T-helper 1 cell treated with Interleukin-12 subunit alpha and Interleukin-12 subunit beta and Interleukin-4 antibody, amounts not matched to agents 30 ng/mL and 1 ng/mL, for 36 hours (primary cell): ENCODE data around the gene KLK8. TPM values are rescaled to one million over a fixed set of nuclear protein-coding genes. Genes with fewer than 3 reads are reported as not detected.
"Not testable (repeated sequence)": the region's sequence is repeated elsewhere in the genome, so short reads cannot be mapped to it uniquely, and the experiment has no call there.

Experiments
- intact Hi-C: fragments of 100-400 bp; cut with micrococcal nuclease; formaldehyde crosslinking; loops from one replicate; pipeline ENCODE4 v1.15.1; 2024
- total RNA-seq: library from RNA; stranded (reverse); gene quantifications from 2 replicates; pipeline ENCODE4 v1.2.3, GENCODE V29; 2022

Gene KLK8
- total RNA-seq, 1 donor from 2014 or later = not detected

- intact Hi-C loops = no loop called here
Observed at GRCh38 chr19:51018745-51019543, 17.5 kb upstream of the KLK8 start.

DNA sequence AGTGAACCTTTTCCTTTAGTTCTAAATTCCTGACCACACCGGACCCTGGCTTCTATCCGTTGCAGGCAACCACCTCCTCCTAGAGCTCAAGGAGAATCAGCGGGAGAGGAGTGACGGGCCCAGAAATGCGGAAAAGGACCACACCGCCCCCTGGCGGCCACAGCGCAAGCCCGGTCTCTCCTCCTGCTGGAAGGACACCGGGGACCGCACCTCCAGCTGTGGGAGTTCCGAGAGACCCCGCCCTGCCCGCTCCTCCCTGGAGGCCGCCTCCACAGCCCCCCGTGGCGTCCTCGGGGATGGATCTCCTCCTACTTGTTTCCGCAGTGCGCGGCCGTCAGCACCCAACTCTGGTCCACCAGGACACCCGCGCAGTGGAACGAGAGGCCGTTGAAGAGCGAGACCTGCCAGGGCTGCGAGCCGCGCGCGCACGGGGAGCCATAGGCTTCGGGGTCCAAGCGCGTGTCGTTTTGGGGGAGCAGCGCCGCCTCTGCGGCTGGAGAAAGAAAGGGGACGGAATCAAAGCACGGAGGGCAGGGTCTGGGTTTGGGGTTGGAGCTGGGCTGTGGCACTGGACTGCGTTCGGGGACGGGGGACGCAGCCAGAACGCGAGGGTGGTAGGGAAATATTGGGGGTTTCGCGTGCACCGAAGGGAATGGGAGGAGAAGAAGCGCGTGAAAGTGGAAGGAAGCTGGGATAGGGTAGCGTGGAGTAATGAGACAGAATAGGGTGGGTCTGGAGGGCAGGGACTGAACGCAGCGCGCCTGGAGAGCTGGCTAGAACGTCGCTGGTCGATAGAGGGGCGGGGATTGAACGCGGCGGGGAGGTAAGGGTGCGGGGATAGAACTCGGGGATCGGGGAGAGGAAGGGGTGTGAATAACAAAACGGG, 15.6 kb upstream of the KLK8 start:
- intact Hi-C loops = no loop called here

DNA sequence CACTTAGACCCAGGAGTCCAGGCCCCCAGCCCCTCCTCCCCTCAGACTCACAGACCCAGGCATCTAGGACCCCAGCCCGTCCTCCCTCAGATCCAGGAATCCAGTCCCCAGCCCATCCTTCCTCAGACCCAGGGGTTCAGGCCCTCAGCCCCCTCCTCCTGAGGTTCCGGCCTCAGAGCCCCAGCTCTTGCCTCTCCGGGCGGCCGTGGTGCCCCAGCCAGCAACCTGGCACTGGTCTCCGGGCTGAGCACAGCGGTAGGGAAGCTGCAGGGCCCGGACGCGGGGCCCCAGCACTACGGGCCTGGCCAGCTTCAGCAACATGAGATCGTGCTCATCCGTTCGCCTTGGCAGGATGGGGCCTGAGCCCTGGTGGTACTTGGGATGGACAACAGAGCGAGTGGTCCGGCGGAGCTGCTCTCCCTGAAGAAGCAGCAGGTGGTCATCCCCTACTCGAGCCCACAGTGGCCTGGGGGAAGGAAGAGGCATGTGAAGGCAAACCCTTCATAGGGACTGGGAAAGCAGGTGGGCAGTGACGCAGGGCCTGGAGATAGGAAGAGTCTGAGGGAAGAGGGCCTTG, 14.4 kb upstream of the KLK8 start:
- intact Hi-C loops = no loop called here

GRCh38 chr19:51014242-51014641, 12.8 kb upstream of the KLK8 start:
- intact Hi-C loops = no loop called here

DNA sequence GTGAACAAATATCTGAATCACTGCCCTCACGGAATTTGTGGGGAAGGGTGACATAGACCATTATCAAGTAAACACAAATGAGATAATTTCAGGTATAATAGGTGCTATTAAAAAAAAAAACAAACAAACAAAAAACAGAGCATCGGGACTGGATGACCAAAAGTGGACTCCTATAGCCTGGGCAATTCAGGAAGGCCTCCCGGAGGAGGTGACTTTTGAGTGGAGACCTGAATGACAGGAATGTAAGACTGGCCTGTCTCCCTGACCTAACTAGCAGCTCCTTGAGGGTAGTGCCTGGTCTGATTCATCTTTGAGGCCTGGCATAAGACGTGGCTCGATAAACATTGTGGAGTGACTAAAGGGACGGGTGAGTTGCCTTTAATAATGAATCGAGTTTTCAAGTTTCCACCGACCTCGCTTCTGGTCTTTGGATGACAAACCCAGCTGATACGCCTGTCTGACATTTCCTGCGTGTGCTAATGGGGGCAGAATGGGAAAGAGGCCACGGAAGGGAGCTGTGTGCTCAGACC, 11.3 kb upstream of the KLK8 start:
- intact Hi-C loops = no loop called here

- intact Hi-C loops = no loop called here
Observed at GRCh38 chr19:51010066-51010795, 8.8 kb upstream of the KLK8 start.

DNA sequence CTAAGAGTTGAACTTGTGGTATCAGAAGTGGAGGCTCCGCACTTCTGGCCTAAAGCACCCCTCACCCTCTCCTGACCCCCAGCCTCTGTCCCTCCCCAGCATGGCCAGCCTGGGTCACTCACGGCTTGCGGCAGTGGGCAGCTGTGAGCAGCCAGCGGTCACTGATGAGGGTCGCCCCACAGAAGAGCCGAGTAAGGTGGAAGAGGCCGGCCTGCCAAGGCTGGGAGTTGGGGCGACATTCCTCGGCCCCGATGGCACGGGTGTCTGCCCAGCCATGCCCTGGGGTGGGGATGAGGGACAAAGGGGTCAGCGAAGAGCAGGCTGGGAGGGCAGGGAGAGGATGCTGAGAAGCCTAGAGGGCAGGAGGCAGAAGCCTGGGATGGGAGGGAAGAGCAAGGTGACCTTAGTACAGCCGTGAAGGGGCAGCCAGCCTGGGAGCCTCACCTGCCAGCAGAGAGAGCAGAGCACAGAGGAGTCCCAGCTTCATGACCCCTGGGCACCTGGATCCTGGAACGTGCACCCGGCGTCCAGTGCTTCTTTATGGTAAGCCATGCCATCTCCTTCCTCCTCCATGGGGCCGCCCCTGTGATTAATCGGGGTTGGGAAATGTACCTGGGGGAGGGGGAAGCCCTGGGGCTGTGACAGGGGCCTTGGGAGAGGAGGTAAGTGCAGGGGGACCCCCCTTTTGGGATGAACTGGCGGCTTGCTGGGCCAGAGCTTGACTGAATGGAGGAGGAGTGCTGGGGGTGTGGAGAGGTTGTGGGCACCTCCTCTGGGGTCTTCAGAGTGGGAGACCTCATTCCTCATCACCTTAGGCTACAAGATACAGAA, 7.9 kb upstream of the KLK8 start:
- intact Hi-C loops = no loop called here

- intact Hi-C loops = no loop called here
Observed at GRCh38 chr19:51007488-51007887, 6.1 kb upstream of the KLK8 start.

DNA sequence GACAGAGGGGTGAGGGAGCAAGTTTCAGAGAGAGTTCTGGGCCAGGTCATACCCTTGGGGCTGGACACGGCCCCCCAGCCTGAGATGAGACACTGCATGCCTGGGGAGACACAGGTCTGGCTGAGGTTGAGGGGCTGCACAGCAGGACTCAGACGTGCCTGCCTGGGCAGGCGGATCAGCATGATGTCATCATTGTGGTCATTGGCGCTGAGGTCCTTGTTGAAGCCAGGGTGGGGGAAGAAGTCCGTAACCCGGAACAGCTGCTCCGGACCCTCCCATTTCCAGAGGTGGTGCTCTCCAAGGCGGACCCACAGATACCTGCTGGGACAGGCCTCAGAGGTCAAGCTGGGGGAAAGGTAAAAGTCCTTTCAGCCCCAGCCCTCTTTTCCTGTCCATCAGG, 5.0 kb upstream of the KLK8 start:
- intact Hi-C loops = no loop called here

DNA sequence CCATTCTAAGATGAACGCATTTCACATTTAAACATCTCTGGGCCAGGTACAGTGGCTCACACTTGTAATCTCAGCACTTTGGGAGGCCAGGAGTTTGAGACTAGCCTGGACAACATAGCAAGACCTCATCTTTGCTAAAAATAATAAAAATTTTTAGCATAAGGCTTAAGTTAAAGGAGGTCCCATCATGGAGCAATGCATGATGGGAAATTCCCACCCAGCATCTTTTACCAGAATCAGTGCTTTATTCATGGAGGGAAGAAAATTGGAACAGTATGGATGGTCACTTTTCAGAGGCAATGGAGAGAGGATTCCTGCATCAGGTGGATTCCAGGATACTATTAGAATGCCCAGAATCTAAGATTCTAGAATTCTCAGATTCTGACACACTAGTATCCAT, 3.8 kb upstream of the KLK8 start:
- intact Hi-C loops = no loop called here

DNA sequence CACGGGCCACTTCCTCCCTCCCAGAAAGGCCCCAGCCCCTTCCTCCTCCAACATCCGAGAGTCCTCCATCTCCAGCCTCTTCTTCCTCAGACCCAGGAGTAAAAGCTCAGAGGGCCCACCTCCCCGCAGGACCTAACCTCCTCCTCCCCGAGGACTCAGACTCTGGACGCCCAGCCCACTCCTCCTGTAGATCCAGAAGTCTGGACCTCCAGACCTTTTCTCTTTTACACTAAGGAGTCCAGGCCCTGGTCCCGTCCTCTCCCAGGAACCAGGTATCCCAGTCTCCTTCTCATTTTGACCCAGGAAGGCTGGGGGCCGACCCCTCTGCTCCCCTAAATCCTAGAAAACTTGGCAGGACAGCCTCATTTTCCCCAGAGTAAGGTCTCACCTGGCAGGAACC, 1.9 kb upstream of the KLK8 start:
- intact Hi-C loops = no loop called here

DNA sequence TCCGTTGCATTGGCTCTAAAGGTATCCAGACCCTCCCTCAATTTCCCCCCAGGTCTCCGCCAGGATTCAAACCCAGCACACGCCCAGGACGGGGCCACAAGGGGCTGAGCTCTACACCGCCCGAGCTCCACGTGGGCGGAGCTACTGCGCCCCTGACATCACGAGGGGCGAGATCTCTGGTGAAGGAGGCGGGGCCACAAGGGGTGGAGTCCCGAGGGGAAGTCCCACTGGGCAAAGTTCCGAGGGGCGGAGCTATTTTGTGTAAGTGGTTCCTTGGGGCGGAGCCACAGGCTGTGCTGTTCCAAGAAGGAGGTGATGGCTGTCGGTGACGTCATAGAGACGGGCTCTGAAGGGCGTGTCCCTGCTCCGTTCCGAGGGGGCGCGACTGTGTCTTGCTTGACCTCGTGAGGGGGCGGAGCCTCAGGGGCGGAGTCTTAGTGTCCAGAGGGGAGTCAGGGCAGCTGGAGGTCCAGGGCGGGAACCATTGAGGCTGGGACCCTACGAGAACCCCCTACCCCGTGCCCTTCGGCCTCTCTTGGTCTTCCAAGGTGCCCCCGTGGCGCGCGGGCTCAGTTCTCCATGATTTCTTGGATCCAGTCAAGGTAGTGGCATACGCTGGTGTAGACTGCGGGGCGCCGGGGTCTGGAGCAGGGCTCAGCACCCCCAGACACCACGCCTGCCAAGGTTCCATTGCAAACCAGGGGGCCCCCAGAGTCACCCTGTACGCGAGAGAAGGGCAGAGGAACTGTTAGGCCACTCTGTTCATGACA, 1.3 kb upstream of the KLK8 start:
- intact Hi-C loops = no loop called here

DNA sequence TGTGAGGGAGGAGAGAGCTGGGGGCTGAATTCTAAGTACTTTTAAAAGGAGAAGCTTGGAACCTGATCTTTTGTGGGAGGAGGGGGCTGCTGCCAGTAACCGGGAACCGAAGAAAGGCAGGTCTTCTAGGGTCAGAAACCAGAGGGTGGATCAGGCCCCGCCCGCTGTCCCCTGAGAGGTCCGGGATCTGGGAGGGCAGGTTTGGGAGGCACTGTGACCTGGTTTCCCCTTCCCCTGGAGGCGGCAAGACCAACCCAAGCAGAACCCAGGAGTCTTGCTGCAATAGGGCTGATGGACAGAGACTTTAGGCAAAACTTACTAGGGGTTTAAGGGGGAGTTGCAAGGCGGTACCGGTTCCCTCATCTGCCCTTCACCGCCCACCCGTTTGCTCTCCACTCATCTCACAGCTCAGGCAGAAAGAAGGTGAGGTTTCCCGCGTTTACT, 707 bp upstream of the KLK8 start:
- intact Hi-C loops = no loop called here

- intact Hi-C loops = no loop called here
Observed at GRCh38 chr19:51000981-51001380, 423 bp downstream of the KLK8 start.

DNA sequence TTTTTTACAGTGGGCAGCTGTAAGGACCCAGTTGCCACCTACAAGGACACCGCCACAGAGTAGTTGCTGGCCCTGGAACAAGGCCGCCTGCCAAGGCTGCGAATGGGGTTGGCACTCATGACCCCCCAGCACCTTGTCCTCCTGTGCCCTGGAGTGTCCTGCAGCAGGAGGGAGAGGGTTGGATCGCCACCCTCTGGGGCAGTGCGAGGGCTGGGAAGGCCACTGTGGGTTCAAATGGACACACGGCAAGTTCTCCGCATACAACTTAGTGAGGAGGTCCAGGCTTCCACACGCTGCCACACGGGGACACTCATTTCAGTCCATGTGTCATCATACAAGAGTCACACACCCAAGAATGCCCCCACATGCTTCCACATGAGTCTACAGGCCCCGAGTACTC, 978 bp downstream of the KLK8 start:
- intact Hi-C loops = no loop called here

DNA sequence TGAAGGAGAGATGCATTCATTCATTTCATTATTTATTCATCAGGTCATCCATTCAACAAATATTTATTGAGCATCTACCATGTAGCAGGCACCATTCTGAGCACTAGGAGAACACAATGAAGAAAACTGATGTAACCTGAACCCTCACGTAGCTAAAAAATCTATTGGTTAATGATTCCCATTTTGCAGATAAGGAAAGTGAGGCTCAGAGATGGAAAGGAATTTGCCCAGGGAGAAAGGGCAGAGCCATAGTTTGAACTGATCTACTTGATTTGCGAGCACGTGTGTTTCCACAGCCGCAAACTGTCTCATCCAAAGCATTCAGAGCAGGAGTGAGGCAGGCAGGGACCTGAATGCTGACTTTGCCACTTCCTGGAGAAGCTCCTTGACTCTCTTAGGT, 2.7 kb downstream of the KLK8 start:
- intact Hi-C loops = no loop called here

DNA sequence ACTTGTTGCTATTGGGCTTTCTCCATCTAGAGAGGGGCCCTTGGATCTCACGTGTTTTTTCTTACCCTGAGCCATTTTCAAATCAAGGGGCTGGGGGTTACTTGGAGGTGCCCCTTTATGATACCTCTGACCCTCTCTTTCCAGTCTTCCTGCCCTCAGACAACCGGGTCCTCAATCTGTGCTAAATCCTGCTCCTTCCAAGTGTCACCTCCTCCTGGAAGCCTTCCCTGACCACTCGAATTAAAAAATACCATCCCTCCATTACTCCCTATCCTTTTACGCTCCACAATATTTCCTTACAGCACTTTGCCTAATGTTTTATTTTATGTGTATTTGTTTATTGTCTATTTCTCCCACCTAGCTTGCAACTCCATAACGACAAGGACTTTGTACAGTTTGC, 3.3 kb downstream of the KLK8 start:
- intact Hi-C loops = no loop called here

DNA sequence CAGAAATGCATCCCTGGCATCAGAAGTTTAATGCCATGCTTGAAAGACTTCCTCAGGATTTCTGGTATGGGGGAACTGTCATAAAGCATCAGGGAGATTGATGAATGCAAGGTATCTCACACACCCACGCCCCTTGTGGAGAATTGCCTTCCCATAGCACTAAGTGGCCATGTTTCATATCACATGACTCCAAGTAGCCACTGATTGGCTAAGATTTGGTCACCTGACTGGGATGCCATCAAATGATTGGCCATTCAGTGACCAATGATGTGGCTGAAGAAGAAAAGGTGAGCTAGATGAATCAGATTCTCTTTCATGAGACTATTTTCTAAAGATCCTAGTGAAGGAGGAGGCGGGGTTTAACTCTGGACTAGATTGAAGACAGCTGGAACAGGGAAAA, 7.3 kb downstream of the KLK8 start:
- intact Hi-C loops = no loop called here

DNA sequence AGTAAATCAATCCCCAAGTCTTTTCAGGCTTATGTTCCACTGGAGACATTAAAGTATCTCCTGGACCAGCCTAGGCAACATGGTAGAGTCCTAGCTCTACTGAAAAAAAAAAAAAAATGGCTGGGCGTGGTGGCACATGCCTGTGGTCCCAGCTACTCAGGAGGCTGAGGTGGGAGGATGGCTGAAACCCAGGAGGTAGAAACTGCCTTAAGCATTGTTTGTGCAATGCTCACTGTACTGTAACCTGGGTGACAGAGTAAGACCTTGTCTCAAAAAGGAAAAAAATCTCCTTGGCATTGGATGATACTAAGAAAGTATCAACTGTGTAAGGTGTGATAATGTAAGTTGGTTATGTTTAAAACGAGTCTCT, 8.8 kb downstream of the KLK8 start:
- intact Hi-C loops = no loop called here

DNA sequence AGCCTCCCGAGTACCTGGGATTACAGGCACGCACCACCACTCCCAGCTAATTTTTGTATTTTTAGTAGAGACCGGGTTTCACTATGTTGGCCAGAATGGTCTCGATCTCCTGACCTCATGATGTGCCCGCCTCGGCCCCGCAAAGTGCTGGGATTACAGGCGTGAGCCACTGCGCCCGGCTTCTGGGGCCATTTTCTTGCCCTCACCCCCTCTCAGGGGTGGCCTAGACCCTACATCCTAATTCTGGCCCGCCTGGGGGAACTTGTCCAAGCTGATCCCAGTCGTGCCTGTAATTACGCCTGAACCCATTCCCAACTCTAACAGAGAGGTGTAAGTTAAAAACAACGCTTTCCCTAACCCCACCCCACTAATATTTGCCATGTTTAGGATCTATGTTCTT, 17.0 kb downstream of the KLK8 start:
- intact Hi-C loops = not testable (repeated sequence)
